DMS79 treated with DMSO at 0.1 percent for 48 hours (cell line): Measurements from ENCODE around the gene PLXNA3.
"Not testable (repeated sequence)": the region's sequence is repeated elsewhere in the genome, so short reads cannot be mapped to it uniquely, and the experiment has no call there.

ENCODE experiments used
- DNase-seq: peaks from one replicate; lab custom pipeline; 2025; lab: John Stamatoyannopoulos, UW

The PLXNA3 gene

GRCh38 chrX:154501423-154501822 lies 43.3 kb downstream of the PLXNA3 start:
- DNase-seq: not testable (repeated sequence)

GRCh38 chrX:154502098-154502497 lies 44.0 kb downstream of the PLXNA3 start:
- no peak for DNase-seq

GRCh38 chrX:154502989-154503388 lies 44.9 kb downstream of the PLXNA3 start:
- DNase-seq: no peak

DNA sequence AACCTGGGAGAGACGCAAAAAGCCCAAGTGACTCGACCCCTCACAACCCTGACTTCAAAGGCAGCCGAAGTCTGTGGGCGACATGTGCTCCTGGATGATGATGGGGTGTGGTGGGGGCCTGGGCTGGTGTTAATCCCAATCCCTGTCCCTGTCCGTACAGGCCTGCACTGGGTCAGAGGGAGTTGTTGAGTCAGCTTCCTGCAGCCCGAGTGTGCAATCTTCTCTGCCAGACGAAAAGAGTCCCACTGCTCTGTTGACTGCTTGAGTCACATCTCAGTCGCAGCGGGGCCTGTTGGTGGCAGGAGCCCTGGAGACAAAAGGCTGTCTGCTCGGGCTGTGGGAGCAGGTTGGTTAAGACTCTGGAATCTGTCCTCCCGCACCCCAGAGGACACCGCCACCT lies 47.7 kb downstream of the PLXNA3 start:
- no peak for DNase-seq

GRCh38 chrX:154506483-154507332 lies 48.6 kb downstream of the PLXNA3 start:
- DNase-seq: no peak

- DNase-seq: no peak
Measured at GRCh38 chrX:154507673-154508383, 49.7 kb downstream of the PLXNA3 start.

DNA sequence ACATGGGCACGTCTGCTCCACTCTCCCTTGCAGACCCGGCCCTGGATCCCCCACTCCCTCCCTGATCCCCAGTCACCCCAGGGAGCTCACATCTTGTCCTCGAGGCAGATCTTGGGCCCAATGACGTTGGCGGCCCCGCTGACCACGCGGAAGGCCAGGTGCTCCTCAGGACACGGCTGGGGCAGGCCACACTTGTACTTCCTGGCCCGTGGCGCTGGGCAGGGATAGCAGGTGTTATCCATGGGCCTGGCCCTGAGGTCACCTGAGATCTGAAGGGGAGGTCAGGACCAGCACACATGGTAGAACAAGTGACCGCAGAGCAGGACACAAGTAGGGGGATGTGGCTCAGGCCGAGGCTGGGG lies 50.3 kb downstream of the PLXNA3 start:
- no peak for DNase-seq

DNA sequence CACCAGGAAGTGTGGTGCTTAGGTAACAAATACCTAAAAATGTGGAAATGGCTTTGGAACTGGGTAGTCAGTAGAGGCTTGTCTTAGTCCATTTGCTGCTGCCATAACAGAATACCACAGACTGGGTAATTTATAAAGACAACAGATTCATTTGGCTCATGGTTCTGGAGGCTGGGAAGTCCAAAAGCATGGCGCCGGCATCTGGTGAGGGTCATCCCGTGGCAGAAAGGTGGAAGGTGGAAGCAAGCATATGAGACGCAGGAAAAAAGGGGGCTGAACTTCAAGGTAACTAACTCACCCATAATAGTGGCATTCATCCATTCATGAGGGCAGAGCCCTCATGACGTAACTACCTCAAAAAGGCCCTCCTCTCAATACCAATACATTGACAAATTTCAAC lies 51.4 kb downstream of the PLXNA3 start:
- DNase-seq: no peak

DNA sequence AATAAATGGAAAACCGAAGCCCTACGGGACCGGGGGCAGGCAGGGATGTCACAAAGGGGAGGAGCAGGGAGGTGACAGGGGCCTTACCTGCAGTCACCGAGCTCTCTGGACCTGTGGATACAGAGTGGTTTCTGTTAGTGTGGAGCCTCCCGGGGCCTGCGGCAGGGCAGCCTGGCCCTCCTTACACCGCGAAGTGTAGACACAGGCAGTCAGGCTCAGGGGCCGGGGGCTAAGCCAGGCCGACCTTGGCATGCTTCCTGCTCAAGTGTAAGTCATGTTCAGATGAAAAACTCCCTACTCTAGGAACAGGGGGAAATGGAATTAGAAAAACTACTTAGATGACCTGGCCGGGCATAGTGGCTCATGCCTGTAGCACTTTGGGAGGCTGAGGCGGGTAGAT lies 53.7 kb downstream of the PLXNA3 start:
- no peak for DNase-seq

- no peak for DNase-seq
Measured at GRCh38 chrX:154512879-154513553, 54.9 kb downstream of the PLXNA3 start.

- no peak for DNase-seq
Measured at GRCh38 chrX:154513716-154514115, 55.6 kb downstream of the PLXNA3 start.

DNA sequence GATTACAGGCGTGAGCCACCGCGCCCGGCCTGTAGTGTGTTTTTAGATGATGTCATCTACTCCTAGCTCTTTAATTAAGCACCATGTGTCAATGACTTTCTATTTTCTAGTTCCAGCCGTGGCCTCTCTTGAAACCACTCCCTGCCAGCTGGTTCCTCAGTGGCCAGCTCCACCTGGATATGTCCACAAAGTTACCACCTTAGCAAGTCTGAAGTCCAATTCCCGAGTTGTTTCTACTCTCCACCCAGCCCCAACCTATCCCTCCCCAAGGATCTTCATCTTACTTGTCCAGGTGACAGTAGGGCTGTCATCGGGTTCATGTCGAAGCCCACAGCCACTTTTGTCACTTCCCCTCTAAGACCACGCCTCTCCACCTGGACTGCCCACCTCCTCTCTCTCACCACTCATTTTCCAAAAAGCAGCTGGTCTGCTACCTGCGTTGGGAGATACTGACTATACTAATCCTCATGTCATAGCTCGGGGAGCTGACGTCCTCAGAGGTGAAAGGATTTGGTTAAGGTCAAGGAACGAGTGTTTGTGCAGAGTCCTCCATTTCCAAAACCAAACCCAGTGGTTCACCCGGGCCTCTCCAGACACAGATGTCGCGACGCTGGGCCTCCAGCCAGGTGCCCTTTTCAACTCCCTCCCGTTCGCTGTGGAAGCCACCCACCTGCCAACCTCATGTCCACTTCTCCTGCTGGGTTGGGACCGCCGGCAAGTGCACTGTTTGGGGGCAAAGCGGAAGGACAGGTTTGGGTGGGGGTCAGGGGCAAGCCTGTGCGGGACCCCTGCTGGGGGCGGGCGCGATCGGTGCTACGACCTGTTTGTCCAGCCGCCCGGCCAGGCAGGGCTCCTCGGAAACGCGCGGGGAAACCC lies 57.2 kb downstream of the PLXNA3 start:
- DNase-seq: peak; percentile 24

- peak; percentile 76 for DNase-seq
Measured at GRCh38 chrX:154515966-154516655, 58.0 kb downstream of the PLXNA3 start, which contains the start of gene FAM3A. Gene FAM3A, minus strand, starts transcription at chrX:154516232. Its CDS starts 460 bp downstream, at chrX:154515772.

DNA sequence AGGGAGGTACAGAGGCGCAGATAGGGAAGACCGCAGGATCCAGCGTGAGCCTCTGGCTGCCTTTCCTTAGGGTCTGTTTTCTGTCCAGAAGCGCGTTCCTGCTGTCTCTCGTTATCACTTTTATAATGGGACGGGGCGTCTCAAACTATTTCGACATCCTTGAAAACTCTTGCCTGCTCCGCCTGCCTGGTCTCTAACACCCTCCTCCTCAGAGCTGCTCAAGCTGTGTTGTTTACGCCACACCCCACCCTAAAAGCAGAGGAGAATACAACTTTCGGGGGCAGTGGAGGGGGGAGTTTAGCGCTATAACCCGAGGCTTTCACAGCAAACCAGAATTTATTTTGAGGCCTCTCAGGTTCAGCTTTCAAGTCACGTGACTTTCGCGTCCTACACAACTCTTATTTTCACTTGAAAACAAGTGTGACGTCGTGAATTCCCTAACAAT lies 58.6 kb downstream of the PLXNA3 start:
- DNase-seq: no peak

DNA sequence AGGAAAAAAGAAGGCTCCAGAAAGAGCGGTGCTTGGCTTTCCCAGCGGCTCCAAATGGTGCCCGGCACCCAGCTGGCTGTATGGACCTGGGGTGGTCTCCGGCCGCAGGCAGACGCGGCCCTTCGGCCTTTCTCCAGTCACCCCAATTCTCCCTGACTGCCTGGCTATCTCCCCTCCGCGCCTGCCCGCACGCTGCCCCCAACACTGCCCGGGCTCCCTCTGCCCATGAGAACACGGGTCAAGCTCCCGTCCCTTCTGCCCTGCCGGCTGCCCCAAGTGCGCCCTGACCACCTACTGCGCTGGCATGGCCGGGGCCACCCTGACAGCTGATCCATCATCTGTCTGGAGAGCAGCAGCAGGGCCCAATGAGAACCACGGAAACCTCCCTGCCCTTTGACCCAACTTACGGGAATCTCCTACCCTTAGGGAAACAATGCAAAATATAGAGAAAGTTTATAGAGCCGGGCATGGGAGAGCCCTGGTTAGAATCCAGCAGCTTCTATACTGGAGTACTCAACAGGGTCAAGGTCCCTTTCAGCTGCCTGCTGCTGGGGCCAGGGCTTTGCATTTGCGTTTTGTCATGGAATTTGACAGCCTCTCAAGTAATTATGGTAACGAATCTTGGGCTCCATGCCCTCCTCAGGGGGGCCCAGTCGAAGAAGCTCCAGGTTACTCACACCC lies 59.2 kb downstream of the PLXNA3 start:
- DNase-seq: no peak

GRCh38 chrX:154519389-154519788 lies 61.3 kb downstream of the PLXNA3 start:
- DNase-seq: no peak

DNA sequence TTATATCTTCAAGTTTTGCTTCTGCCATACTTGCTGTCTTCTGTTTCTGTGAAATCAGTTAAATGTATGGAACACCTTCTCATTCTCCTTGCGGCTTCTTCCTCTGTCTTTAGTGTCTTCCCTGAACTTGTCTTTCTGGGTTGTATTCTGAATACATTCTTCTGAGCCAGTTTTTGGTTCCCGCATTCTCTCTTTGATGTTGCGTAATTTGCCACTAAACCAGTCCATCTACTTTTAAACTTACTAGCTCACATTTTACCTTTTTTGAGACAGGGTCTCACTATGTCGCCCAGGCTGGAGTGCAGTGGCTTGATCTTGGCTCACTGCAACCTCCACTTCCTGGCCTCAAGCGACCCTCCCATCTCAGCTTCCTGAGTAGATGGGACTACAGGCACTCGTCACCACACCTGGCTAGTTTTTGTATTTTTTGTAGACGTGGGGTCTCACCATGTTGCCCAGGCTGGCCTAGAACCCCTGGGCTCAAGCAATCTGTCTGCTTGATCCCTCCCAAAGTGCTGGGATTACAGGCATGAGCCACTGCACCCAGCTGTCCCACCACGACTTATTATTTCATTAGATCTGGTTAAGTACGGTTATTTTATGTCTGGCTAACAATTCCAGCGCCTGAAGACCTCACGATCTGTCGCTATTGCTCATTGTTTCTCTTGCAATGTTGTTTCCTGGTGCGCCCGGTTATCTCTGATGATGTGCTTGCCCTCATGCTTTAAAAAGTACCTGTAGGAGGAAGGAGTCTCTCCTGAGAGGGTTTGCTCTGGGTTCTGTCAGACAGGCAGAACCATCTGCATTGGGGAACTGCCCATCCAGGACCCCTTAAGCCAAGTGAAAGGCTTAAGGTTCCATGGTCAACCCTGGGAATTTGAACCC lies 67.8 kb downstream of the PLXNA3 start:
- no peak for DNase-seq

GRCh38 chrX:154526901-154527675 lies 69.0 kb downstream of the PLXNA3 start:
- DNase-seq: peak; percentile 74
